NCI-H2227 (cell line): ENCODE data around the gene LIG1.

Experiments
- DNase-seq: peaks from one replicate; lab custom pipeline; 2025; ENCODE audit not compliant: unreplicated experiment; lab: John Stamatoyannopoulos, UW

The LIG1 gene

DNA sequence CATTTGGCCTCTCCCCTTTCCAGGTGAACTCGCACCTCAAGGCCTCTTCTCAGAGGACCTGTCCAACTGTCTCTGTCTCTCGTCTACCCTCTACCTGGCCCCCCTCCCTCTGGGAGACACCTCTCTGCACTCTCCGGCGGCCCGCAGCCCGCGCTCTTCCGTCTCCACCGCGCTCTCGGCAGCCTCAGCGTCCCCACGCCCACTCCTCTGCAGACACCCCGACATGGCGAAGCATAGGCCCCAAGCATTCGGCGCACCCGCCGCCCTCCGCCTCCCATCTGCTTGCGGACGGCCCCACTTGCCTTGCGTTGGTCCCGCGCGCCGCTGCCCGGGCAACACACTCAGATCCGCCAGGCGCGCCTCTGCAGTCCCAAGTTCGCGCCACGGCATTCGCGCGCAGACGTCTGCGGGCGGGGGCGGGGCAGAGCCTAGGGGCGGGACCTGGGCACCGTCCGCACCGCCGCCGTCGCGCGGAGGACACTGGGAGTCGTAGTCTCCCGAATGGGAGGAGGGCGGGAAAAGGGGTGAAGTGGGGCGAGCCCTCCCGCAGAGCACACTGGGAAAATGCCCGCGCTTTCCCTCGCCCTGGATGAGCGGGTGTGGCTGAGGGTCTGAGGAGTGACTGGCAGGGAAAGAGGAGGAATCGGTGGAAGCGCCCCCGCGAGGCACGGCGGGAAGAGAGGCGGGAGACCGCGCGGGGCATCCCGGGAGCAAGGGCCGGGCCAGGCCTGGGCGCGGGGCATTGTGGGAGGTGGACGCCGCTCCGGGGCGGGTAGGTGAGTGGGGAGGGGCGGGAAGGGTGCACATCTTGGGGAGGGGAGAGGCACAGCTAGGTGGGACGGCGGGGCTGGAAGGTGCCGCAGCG lies at the start of gene LIG1, which contains the start of gene ZSWIM9:
TSS of gene LIG1 (minus strand) at position 406 of the 865 bp plus-strand sequence. CDS start 4,778 bp downstream, outside the sequence.
TSS of gene ZSWIM9 (plus strand) at position 742 of the 865 bp plus-strand sequence. CDS start 1,123 bp downstream, outside the sequence.
- peak; percentile 94 for DNase-seq

DNA sequence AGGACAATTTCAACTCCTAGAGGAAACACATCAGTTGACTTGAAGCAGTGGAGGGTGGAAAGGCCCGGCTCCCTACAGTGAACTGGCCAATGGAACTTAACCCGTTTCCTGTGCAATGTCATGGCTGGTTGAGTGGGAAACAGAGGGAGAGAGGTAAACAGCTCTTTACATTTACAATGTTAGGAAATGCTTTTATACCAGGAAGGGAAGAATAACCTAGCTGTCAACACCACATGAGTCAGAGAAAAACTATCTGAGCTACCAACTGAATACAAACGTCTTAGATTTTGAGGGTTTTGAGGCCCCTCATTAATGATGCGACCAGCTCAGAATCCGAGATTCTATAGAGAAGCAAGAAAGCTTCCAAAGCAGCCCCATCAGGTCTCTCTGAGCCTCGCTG lies 48.9 kb upstream of the LIG1 start:
- DNase-seq: no peak

DNA sequence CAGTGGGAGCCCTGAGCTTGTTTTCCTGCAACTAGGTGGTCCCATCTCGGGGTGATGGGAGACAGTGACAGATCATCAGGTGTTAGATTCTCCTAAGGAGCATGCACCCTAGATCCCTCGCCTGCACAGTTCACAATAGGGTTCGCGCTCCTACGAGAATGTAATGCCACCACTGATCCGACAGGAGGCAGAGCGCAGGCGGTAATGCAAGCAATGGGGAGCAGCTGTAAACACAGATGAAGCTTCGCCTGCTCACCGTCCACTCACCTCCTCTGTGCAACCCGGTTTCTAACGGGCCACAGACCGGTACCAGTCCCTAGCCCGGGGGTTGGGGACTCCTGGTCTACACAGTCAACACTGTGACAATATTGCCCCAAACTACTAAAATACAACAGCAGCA lies 46.8 kb upstream of the LIG1 start:
- no peak for DNase-seq

DNA sequence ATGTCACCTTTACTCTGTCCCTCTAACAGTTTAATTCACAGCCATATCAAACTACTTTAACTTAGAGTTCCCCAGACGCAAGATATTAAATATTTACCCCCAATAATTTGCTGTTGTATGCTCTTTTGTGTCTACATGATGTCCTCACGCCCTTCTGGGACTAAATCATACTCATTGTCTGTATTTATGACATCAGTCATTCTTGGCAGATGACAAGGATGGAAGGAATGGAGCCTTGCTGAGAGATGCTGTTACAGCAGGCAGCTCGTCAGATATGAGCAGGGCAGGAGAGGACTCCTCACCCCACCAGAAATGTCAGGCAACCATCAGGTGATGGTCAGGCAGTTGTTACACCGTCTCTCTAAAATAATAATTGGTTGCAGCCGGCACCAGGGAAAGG lies 43.8 kb upstream of the LIG1 start:
- peak; percentile 6 for DNase-seq

DNA sequence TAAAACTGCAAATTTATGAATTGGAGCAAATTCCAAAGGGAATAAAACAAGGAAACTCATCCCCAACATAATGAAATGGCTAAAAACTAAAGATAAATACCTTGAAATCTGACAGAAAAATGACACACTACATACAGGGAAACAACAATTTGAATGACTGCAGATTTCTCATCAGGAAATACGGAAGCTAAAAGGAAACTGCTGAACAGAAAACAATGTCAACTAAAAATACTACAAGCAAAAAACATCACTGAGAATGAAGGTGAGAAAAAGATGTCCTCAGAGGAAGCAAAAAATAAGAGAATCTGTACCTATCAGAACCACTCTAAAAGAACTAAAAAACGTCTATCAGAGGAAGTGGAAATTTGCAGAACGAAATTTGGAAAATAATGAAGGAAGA lies 39.9 kb upstream of the LIG1 start:
- no peak for DNase-seq

DNA sequence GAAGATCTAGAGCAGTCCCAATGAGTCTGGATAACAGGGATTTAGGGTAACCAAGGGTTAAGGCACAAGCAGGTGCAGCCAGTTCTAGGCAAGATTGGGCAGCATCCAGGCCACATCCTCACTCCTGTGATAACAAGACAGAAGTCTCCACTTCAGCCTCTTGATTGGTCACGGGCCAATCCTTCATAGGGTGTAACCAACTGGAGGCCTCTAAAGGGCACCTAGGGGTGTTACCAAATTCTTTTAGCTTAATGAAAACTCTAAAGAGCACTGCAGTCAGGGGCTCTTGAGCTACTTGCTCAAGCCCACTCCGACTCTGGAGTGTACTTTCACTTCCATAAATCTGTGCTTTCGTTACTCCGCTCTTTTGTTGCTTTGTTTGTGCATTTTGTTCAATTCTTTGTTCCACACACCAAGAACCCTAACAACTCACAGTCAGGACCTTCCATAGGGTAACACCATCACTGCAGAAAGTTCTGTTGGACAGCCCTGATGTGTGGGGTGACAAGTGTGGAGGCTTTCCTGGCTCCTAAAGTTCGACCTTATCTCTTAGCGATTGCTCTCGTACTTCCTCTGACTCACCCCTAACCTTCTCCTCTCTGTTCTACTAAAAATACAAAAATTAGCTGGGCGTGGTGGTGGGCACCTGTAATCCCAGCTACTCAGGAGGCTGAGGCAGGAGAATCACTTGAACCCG lies 36.4 kb upstream of the LIG1 start:
- no peak for DNase-seq

DNA sequence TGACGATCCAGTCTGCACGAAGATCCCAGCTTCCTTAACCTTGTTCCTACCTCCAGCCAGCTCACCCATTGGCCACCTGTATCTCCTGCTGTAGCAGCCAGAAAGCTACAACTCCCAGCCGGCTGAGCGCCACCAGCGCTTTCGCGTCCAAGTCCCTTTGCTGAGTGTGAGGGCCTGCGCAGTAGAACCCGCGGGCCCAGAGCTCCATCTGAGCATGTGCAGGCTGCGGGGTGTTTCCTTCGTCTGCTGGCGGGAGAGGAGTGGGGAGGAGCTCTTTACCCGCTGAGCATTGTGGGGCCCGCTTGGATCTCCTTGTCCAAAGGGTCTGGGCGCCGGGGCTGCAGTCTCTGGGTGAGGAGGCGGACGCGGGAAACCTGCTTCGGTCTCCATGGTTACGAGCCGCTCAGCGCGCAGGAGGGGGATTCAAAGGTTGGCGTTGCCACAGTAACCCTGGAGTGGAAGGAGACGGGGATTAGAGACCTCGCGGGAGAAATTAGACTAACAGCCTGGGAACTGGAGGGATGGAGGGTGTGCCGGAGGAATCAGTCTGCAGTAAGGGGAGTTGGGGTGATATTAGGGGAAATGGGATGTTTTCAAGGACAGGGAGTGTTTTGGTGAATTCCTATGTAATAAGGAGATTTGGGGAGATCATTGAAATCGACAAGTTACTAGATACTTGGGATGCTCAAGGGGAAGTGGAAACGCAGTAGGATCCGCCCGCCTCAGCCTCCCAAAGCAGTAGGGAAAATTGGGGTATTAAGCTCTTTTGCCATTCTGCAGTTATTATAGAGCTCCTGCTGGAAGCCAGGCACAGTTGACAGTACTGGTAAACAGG lies 33.9 kb upstream of the LIG1 start:
- DNase-seq: peak; percentile 98

DNA sequence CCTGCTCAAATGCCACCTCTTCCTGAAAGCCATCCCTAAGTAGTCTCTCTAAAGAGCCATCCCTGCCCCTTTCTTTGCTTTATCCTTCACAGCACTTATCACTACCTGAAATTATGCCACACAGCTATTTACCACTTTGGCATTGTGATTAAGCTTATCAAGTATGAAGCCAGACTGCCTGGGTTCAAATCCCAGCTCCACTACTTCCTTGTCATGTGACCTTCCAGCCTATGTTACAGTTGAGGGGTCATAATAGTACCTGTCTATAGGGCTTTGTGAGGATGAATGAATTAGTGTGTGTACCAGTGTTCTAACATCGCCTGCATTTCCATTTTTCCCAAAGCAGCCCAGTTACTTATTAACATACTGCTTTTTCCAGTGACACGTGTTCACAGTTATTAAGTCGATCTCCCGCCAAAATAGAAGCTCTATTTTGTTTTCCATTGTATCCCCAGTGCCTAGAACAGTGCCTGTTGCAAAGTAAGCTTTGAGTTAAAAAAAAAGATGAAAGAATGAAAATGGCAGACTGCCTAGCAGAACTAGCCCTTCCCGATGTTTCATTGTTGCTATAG lies 33.2 kb upstream of the LIG1 start:
- peak; percentile 28 for DNase-seq

DNA sequence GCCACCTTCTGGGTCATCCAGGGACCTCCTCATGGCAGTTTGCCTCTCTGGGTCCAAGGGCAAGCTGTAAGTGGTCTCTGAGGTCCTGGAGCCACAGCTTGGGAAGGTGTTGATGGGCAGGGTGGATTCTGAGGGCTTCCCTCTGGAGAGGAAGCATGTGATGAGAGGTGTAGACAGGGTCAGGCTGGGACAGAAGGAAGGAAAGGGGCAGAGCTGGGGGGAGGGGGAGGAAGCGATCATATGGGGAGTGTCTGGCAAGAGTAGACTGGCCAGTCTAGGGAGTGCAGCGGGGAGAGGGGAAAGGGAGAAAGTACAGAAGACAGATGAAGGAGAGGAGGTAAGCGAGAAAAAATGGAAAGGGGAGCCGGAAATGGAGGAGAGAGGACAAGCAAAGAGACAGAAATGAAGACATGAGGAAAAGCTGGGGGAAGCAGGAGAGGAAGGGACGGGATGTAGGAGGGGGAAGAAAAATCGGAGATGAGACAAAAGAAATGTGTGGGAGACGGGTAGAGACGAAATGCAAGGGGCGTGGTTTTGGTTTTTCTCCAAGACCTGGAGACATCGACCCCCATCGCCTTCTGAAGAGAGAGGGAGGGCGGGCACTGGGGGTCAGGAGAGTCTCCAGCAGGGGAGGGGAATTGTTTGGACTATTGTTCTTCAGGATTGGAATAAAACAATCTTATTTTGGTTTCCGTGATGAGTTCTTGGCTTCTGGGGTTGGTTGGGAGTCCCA lies 27.0 kb upstream of the LIG1 start:
- DNase-seq: peak; percentile 43

DNA sequence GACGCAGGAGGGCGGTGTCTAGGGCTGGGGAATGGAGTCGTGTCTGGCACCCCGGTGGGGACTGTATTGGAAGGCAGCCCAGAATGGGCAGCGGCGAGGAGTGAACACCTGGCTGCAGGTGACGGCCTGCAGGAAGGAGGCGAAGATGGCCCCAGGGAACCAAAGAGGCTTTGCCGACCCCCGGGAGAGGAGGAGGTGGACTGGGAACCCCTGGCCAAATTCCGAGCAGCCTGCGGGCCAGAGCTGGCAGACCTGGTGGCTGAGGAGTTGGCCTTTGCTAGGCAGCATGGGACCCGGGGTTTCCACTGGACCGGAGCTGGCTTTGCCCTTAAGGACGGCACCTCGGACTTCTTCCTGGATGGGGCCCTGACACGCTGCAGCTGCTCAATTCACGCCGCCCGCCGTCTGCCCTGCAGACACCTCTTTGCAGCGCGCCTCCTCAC lies 26.2 kb upstream of the LIG1 start:
- no peak for DNase-seq

DNA sequence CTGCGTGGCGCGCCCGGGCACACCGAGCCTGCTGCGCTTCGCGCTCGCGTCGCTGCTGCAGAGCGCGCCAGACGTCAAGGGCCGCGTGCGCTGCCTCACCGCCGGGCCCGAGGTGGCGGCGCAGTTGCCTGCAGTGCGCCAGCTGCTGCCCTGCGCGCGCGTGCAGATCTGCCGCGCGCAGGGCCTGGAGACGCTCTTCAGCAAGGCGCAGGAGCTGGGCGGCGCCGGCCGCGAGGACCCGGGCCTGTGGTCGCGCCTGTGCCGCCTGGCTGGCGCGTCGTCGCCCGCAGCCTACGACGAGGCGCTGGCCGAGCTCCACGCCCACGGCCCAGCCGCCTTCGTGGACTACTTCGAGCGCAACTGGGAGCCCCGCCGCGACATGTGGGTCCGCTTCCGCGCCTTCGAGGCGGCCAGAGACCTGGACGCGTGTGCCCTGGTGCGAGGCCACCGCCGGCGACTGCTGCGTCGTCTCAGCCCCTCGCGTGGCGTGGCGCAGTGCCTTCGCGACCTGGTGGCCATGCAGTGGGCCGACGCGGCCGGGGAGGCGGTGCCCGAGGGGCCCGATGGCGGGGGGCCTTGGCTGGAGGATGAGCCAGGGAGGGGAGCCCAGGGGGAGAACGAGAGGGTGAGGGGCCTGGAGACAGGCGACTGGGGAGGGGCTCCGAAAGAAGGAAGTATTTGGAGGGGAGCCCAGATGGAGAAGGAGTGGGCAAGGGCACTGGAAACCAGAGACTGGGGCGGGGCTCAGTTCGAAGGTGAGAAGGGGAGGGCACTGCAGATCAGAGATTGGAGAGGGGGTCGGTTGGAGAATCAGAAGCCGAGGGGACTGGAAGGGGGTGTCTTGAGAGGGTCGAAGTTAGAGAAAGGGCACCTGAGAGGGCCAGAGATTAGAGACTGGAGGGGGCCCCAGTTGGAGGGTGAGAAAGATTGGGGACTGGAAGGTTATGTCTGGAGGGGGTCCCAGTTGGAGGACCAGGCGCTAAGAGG lies 25.0 kb upstream of the LIG1 start:
- DNase-seq: no peak

DNA sequence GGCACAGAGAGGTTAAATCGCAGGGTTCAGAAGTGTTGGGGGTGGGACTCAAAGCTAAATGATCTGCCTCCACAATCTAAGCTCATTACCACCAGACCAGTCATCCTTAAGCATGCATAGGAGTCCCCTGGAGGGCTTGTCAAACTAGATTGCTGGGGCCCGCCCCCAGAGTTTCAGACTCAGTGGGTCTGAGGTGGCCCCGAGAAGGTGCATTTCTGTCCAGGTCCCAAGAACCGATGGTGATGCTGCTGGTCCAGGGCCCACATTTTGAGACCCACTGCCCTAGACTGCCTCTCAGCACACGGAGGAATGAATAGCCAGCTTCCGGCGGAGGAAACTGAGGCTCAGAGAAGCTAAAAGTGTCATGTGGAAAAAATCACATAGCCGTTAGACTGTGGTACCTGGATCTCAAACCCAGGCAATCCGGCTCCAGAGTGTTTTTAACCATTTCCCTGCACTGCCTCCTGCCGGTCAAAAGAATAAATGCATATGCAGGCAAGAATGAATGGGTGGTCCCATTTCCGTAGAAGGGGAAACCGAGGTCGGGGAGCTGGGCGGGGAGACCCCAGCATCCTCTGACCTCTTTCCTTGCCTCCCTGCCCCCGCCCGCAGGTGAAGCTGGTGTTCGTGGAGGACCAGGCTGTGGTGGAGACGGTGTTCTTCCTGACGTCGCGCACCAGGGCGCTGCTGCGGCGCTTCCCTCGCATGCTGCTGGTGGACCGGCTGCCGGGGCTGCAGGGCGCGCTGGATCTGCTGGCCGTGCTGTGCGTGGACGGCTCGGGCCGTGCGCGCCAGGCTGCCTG lies 24.1 kb upstream of the LIG1 start:
- DNase-seq: no peak

DNA sequence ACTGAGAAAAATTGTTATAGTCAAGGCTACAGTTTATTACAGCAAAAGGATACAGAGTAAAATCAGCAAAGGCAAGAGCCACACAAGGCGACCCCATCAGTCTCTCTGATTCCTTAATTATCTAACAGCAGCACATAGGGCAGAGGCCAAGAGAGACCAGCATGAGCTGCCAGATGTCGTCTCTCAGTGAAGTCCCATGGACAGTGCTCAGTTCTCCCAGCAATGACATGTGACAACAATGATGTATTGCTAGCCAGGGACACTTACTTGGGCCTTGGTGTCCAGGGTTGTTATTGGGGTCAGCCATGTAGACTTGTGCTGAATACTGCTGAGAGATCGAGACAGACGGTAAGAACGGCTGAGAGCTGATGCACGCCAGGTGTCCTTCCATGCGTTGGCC lies 22.6 kb upstream of the LIG1 start:
- no peak for DNase-seq

DNA sequence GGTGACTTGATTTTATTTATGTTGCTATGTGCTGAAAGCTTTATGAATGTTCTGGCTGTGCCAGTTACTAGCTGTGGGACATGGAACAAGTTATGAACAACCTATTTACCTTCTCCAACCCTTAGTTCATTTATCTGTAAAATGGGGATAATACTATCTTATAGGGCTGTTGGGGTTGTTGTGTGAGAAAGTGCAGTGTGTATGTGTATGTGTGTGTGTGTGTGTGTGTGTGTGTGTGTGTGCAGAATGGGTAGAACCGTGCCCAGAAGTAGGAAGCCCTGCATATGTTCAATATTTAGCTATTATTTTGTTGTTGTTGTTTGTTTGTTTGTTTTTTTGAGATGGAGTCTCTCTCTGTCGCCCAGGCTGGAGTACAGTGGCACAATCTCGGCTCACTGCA lies 20.7 kb upstream of the LIG1 start:
- DNase-seq: no peak

DNA sequence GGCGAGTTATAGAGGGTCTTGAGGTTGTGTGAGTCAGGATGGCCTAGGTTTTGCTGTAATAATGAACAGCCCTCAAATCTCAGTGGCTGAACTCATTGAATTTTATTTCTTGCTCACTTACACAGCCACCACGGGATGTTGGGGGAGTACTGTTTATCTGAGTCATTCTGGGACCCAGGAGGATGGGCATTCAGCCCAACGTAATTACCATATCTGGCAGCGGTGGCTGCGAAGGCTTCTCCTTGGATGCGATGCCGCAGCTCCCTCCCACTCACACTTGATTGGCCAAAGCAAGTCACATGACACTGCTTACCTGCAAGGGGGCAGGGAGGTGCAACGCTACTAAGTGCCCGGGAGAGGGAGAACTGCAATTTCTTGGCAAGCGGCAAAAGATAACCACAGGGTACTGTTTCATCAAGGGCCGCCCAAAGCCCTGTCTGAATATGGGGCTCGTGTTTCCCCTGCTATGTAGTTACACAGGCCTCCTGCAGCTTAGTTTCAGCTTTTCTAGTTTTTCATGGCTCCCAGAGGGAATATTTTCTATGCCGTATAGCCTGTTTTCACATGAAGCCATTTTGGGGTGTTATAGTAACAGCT lies 20.2 kb upstream of the LIG1 start:
- DNase-seq: peak; percentile 77

DNA sequence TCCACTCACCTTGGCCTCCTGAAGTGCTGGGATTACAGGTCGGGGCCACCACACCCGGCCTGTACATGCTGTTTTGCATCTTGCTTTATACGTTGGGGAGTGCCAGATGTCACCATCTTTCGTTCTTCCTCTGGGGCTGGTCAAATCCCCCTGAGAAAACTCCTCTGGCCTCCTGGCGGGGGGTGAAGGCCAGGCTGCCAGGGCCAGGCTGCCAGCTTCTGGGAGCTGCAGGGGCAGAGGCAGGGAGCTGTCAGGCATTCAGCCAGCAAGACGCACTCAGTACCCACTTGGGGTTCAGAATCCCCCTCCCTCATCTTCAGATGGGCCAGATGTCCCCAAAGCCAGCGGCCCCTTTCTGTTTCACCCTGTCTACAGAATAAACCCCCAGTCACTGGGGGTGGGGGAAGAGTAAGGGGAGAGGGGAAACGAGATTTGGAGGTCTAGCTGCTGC lies 16.4 kb upstream of the LIG1 start:
- DNase-seq: no peak

DNA sequence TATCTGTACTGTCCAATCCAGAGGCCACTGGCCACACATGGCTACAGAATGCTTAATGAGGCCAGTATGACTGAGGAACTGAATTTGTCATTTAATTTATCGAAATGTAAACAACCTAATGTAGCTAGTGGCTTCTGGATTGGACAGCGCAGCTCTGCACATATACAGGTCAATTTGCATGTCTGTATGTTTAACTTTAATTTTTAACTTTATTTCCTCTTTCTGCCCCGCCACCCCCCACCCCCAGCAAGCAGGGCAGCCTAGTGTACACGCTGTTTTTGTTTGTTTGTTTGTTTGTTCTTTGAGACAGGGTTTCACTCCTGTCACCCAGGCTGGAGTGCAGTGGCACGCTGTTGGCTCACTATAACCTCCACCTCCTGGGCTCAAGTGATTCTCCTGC lies 15.9 kb upstream of the LIG1 start:
- DNase-seq: no peak

DNA sequence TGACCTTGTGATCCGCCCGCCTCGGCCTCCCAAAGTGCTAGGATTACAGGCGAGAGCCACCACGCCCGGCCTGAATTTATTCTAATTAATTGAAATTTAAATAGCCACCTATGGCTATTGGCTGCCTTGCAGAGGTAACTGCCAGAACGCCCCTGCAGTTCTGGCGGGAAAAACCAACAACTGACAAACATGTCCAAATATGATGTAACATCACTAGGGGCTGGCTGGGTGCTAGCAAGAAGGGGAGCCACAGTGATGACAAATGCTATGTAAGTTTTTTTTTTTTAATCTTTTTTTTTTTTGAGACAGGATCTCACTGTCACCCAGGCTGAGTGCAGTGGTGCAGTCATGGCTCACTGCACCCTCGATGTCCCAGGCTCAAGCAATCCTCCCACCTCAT lies 13.2 kb upstream of the LIG1 start:
- no peak for DNase-seq
